ENCODE results near the gene DNAJC3. TPM values are rescaled to one million over a fixed set of nuclear protein-coding genes. Genes with fewer than 3 reads are reported as not detected.
A peak's percentile ranks its signal among the peaks of the same experiment; 100 is the strongest.

DNAJC3 gene
- total and polyA plus RNA-seq, 4 donors, result 32.0 to 121 (median 37.1) TPM

DNA sequence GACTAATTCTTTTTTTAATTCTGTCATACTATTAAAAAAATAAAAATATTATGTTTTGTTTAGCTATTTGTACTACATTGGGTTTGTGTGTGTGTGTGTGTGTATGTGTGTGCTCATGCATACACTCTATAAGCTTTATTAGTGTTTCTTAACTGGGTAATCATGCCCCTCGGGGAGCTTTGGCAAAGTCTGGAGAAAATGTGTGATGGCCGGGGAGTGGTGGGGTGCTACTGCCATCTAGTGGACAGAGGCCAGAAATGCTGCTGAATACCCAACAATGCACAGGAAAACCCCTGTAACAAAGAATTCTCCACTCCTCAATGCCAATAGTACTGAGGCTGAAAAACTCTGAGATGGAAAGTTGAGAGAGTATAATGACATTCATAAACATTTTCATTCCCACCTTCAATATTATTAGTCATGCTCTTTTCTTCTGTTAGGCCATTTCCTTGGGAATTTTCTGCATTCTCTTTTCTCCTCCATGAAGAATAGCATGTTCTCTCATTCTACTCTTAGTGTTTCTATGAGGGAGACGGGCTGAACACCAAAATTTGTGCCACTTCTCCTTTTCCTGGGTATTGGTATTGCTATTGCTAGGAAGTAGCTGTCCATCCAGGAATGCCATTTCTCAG lies 157.3 kb downstream of the DNAJC3 start:
- Histone ChIP-seq H3K27ac (ENCODE audit: low read depth in 1 of 2, low read length in 2 of 2) (no peak overlapping the region), H3K9me3 (ENCODE audit: control insufficient read depth in 4 of 4, low read length in 3 of 4) (peaks cover 0 to 7% (median 3%) of the 10 kb centered on the region in 4 donors), H3K4me1 (ENCODE audit: control insufficient read depth in 4 of 4, insufficient read depth in 4 of 4, low read length in 3 of 4) (peaks cover 0 to 4% (median 0%) of the 10 kb centered on the region in 4 donors), H3K9ac (ENCODE audit: low read depth in 1 of 2, low read length in 2 of 2) (no peak overlapping the region), H3K27me3 (ENCODE audit: control insufficient read depth in 4 of 4, insufficient read depth in 4 of 4, low read length in 3 of 4) (no peaks in the 10 kb centered on the region), H3K4me3 (ENCODE audit: low read depth in 1 of 3, low read length in 3 of 3) (no peak overlapping the region), H3K36me3 (ENCODE audit: control insufficient read depth in 4 of 4, insufficient read depth in 3 of 4, low read depth in 1 of 4, low read length in 3 of 4) (peaks cover 0 to 3% (median 0%) of the 10 kb centered on the region in 4 donors)
- TF ChIP-seq SP1 (IDR thresholded peaks at IDR 0.05) (no peak), RAD21 (IDR thresholded peaks at IDR 0.05) (peak; percentile 96 to 97), GABPA (IDR thresholded peaks at IDR 0.05 in 1 of 2, conservative IDR thresholded peaks at IDR 0.05 in 1 of 2) (no peak), JUND (IDR thresholded peaks at IDR 0.05) (no peak), ZBTB33 (IDR thresholded peaks at IDR 0.05) (no peak)
- TF ChIP-seq, protein P1, sequence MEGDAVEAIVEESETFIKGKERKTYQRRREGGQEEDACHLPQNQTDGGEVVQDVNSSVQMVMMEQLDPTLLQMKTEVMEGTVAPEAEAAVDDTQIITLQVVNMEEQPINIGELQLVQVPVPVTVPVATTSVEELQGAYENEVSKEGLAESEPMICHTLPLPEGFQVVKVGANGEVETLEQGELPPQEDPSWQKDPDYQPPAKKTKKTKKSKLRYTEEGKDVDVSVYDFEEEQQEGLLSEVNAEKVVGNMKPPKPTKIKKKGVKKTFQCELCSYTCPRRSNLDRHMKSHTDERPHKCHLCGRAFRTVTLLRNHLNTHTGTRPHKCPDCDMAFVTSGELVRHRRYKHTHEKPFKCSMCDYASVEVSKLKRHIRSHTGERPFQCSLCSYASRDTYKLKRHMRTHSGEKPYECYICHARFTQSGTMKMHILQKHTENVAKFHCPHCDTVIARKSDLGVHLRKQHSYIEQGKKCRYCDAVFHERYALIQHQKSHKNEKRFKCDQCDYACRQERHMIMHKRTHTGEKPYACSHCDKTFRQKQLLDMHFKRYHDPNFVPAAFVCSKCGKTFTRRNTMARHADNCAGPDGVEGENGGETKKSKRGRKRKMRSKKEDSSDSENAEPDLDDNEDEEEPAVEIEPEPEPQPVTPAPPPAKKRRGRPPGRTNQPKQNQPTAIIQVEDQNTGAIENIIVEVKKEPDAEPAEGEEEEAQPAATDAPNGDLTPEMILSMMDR (IDR thresholded peaks at IDR 0.05; ENCODE audit: low read depth, low read length, missing input control), result peak; percentile 96
- DNase-seq (ENCODE audit: low spot score), result peak; percentile 76
- 24% methylated on average over 3 of the region's 3 CpGs for WGBS

- H3K4me1 ChIP-seq (ENCODE audit: control insufficient read depth in 4 of 4, insufficient read depth in 4 of 4, low read length in 3 of 4), result no peaks in the 10 kb centered on the region
- no peak overlapping the region for H3K9ac ChIP-seq (ENCODE audit: low read depth in 1 of 2, low read length in 2 of 2)
- no peak for DNase-seq (ENCODE audit: low spot score)
- no peaks in the 10 kb centered on the region for H3K27me3 ChIP-seq (ENCODE audit: control insufficient read depth in 4 of 4, insufficient read depth in 4 of 4, low read length in 3 of 4)
- H3K27ac ChIP-seq (ENCODE audit: low read depth in 1 of 2, low read length in 2 of 2), result no peak overlapping the region
- H3K36me3 ChIP-seq (ENCODE audit: control insufficient read depth in 4 of 4, insufficient read depth in 3 of 4, low read depth in 1 of 4, low read length in 3 of 4), result peaks cover 0 to 3% (median 0%) of the 10 kb centered on the region in 4 donors
- H3K4me3 ChIP-seq (ENCODE audit: low read depth in 1 of 3, low read length in 3 of 3), result no peak overlapping the region
- no peak for TF ChIP-seq RXRA (IDR thresholded peaks at IDR 0.05)
- TF ChIP-seq, protein P2, sequence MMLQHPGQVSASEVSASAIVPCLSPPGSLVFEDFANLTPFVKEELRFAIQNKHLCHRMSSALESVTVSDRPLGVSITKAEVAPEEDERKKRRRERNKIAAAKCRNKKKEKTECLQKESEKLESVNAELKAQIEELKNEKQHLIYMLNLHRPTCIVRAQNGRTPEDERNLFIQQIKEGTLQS (IDR thresholded peaks at IDR 0.05), result no peak
- no peak for TF ChIP-seq RAD21 (IDR thresholded peaks at IDR 0.05)
- TF ChIP-seq TAF1 (conservative IDR thresholded peaks at IDR 0.05), result no peak
- TF ChIP-seq ZBTB33 (IDR thresholded peaks at IDR 0.05), result no peak
- TF ChIP-seq, protein P3, sequence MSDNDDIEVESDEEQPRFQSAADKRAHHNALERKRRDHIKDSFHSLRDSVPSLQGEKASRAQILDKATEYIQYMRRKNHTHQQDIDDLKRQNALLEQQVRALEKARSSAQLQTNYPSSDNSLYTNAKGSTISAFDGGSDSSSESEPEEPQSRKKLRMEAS (IDR thresholded peaks at IDR 0.05), result no peak
- no peak for TF ChIP-seq FOXA1 (IDR thresholded peaks at IDR 0.05)
- peaks cover 0 to 7% (median 3%) of the 10 kb centered on the region in 4 donors for H3K9me3 ChIP-seq (ENCODE audit: control insufficient read depth in 4 of 4, low read length in 3 of 4)
Observed at GRCh38 chr13:95841894-95842293, 165.0 kb downstream of the DNAJC3 start.

All from liver (tissue), 9 donors.